Fibroblast of peridontal ligament (primary cell): ENCODE data around the gene FAM20C.
A peak's percentile ranks its signal among the peaks of the same experiment; 100 is the strongest.
"Not testable (repeated sequence)": the region's sequence is repeated elsewhere in the genome, so short reads cannot be mapped to it uniquely, and the experiment has no call there.

Source experiments
- DNase-seq: peaks from one replicate; pipeline ENCODE4 v3.0.0-alpha.2; 2010; ENCODE audit errors: extremely low read depth

The FAM20C gene

GRCh38 chr7:291373-292092, 99.2 kb downstream of the FAM20C start:
- no peak for DNase-seq

GRCh38 chr7:292226-292625, 99.9 kb downstream of the FAM20C start:
- DNase-seq = no peak

- no peak for DNase-seq
Measured at GRCh38 chr7:292826-293225, 100.5 kb downstream of the FAM20C start.

GRCh38 chr7:293681-294439, 101.5 kb downstream of the FAM20C start:
- no peak for DNase-seq

DNA sequence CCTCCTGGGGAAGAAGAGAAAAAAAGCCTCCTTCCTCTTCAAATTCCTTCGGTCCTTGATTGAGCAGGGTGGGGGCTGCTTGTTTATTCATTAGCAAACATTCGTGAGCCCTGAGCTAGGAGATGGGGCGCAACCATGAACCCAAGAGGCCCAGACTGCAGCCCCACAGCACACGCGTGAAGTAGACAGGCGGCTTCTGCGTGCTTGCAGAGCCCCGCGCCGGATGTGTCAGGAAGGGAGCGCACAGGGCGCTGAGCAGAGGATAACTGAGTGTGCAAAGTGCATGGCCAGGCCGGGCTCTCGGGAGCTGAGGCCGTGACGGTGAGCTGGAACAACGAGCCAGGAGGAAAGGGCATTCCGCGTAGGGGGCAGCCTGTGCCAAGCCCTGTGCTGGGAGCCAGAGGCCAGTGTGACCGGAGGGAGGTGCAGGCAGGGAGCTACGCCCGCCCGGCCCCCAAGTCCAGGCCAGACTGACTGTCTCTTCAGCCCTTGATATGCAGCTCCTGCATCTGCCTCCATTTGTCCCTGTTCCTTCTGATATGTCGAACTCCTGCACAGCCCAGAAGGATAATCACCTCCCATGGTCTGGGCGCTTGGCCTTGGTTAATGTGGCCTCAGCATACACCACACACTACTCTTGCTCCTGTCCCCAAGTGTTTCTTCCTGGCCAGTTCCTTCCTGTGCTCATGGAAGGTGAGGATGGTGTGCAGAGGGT, 102.2 kb downstream of the FAM20C start:
- DNase-seq = no peak

DNA sequence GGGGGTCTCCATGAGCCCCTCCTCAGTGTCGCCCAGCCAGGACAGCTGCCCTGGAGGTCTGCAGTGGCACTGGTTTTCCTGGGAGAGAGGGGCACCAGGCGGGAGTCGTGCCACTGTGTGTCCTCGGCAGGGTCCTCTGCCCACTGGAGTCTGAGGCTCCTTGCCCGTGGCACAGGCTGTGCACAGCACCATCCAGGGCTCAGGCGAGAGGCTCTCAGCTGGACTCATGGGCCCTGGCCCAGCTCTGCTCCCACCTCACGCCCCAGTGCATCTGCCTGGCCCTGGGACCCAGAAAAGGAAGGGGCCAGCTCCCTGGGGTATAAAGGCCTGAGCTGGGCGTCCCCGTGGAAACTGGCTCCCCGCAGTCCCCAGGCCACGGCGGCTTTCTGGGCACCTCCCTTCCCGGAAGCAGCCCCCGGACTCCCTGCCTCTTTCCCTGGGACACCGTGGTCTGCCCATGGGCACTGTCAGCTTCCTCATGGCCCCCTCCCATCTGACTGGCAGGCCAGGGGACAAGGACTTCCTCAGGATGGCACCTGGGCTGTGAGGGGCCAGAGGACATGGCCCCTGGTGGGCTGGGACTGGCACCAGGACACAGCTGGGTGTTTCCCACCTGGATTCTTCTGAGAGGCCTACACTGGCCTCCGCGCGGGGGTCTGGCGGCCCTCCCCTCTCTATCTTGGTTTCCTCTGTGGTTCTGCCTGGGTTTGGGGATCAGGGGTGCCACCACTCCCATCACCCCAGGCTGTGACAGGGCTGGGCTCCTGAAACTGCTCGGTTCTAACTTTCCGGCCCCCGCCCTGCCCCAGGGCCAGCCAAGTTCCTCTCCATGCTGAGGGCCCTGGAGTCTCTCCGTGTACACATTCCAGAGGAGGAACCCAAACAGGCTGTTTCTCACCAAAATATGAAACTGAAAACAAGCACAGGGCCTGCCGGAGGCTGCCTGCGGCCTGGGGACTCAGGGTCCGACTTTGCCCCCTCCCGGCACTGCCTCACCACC, 103.1 kb downstream of the FAM20C start:
- peak; percentile 5 for DNase-seq

DNA sequence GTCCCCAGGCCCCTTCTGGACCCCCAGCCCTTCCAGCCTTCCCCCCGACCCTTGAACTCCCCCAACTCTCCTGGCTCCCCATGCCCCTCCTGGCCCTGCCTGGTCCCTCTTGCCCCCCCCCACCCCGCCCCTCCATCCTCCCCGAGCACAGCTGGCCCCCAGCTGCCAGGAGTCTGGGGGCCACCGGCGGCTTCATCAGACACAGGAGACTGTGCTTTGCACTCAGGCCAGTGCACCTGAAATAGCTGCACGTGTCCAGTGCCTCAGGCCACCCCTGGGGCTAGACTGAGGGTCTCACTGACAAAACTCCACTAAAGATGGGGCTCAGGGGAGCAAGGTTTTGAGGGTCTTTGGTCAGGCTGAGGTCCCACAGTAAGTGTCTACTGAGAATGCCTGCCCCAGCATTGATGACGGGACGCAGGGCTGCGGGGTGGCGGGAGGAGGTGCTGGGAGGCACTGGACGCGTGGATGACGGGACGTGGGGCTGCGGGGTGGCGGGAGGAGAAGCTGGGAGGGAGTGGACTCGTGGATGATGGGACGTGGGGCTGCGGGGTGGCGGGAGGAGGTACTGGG, 104.1 kb downstream of the FAM20C start:
- DNase-seq = no peak

DNA sequence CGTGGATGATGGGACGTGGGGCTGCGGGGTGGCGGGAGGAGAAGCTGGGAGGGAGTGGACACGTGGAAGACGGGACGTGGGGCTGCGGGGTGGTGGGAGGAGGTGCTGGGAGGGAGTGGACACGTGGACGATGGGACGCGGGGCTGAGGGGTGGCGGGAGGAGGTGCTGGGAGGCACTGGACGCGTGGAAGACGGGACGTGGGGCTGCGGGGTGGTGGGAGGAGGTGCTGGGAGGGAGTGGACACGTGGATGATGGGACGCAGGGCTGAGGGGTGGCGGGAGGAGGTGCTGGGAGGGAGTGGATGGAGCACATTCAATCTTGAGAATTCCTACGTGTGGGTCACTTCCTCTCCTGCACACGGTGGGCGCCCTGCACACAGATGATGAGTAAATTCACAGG, 104.8 kb downstream of the FAM20C start:
- not testable (repeated sequence) for DNase-seq

DNA sequence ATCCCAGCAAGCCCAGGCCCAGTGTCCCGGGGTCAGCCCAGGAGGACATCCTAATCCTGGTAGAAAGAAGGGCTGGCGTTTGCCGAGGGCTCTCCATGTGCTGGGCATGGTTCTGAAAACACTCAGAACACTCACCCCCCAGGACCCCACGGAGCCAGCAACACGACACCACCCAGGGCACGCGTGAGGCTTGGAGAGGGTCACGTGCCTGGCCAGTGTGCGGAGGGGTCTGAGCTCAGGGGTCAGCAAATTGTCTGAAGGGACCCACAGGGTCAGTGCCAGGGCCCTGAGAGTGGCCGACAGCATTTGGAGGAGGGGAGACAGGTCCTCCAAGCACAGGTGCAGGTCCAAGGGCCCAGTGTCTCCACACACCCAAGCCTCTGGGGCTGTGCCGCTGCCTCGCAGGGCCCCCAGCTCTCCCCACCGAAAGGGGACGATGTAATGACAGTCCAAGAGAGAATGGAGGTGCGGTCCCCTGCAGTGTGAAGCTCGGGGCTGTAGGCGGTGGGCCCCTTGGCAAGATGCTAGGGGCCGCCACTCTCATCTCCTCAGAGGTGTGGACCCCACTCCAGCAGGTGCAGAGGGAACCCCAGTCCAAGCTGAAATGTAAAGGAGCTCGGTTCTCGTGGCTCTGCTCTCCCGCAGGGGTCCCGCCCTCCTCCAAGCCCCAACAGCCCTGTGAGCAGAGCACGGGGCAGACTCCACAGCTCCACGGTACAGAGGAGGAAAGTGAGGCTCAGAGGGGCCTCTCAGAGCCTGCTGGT, 105.4 kb downstream of the FAM20C start:
- no peak for DNase-seq

DNA sequence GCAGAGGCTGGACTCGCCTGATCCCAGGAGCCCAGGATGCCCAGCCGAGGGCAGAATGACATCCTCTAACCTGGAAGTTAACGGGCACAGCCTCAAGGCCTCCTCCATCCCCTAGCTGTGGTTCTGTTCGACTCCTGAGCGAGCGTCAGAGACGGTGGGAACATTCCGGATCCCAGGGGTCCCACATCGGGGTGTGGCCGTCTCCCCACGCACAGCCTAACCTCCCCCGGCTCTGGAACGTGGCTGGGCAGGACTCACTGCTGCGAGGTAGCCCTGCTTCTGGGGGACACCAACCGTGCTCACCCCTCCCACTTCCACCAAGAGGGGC, 106.0 kb downstream of the FAM20C start:
- DNase-seq = no peak

- no peak for DNase-seq
Measured at GRCh38 chr7:298743-299142, 106.4 kb downstream of the FAM20C start.

- DNase-seq = no peak
Measured at GRCh38 chr7:299169-299568, 106.8 kb downstream of the FAM20C start.

- DNase-seq = no peak
Measured at GRCh38 chr7:299628-300027, 107.3 kb downstream of the FAM20C start.

DNA sequence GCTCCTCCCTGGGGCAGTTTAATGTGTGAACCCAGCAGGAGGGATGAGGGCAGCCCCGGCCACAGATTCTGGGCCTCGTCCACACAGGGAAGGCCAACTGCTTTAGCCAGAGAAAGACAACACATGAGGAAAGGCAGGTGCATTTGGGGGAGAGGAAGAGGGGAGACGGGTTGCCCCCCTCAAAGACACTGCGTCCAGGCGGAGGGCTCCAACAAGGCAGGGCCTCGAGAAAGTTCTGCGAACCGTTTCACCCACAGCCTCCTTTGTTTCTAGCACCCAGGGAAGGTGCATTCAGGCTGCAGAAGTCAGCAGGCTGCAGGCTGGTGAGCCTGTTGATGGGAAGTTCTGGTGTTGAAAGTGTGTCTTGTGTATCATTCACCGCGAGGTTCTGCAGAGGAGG, 107.7 kb downstream of the FAM20C start:
- DNase-seq = no peak

- DNase-seq = no peak
Measured at GRCh38 chr7:300546-301290, 108.3 kb downstream of the FAM20C start.

DNA sequence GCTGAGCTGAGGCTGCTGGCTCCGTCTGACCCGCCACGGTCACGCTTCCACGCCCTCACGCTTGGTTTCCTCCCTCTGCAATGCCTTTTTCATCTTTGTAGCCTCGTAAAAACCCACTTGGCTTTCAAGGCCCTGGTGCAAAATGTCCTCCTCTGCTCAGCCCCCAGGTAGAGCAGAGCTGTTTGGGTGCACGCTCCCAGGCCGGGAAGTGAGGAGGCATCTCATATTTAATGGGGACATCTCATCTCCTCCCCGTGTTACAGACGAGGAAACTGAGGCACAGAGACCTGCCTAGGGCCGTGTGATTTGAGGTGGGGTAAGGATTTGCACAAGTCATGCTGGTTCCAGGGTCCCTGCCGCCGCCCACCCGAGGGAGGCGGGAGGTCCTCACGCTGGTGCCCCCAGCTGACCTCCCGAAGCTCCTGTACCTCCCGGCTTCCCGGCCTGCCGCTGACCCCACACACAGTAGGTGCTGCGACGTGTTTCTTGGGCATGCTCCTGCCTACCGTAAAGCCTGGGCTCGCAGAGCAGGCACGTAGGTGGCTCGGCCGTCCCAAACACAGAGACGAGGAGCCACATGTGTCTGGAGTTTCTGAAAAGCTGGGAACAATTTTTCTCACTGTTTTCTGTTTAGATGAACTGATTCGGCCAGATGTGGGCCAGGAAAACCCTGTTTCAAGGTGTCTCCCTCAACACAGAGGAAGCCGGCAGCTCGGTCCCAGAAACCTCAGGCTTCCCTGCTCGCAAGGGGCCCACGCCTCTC, 109.1 kb downstream of the FAM20C start:
- DNase-seq = no peak

DNA sequence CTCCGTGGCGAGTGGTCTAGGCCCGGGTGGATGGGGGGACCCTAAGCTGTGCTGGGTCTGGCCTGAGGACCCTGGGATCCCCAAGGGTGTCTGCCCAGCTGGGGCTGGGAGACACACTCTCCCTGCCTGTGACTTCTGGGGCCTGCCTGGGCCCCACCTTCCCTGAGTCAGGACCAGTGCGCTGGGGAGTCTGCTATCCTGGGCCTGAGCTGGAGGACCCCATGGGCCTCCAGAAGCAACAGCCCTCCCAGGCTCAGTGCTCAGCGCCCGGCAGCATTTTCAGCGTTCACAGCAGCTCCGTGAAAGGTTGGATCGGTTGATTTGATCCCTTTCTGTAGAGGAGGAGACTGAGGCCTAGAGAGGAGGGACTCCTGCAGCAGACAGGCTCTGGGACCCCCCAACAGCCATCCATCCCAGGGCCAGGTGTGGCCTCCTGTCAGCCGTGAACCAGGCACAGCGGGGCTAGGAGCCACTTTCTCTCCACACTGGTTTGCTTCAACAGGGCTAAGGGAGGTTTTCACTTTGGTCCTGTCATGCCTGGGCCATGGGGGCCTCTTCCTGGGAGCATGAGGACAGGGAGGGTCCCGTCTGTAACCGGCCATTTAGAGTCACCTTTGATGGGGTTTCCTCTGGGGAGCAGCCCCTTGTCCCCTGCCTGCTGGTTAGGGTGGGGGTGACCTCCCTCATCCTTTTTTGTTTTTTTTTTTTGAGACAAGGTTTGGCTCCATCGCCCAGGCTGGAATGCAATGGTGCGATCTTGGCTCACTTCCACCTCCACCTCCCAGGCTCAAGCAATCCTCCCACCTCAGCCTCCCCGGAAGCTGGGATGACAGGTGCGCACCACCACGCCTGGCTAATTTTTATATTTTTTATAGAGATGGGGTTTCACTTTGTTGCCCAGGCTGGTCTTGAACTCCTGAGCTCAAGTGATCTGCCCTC, 110.0 kb downstream of the FAM20C start:
- no peak for DNase-seq

DNA sequence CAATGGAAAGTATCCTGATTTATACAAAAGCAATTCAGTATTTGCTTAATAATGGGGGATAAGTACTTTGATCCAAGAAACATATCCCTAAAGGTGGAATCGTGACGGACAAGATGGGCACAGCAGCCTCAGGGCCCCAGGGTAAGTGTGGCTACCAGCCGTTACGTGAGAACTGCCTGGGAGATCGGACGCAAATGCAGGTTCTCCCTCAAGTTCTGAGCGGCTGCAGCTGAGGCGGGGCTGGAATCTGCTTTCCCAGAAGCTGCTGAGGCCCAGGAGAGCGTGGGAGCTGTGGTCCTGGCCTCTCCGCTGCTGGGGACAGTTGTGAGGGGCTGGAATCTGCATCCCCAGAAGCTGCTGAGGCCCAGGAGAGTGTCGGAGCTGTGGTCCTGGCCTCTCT, 111.1 kb downstream of the FAM20C start:
- no peak for DNase-seq
